H1 (cell line): ENCODE data around the gene DIAPH2. TPM values are rescaled to one million over a fixed set of nuclear protein-coding genes. Genes with fewer than 3 reads are reported as not detected.

Experiments used
- CTCF ChIA-PET: fragments of 300-600 bp; sonication (Branson Sonifier 250); formaldehyde crosslinking; loops from one replicate; lab custom pipeline; 2021; ENCODE audit not compliant: partially characterized antibody; lab: Charles Lee
- POLR2A ChIA-PET: fragments of 300-600 bp; sonication (Branson Sonifier 250); formaldehyde crosslinking; loops from one replicate; lab custom pipeline; 2021; ENCODE audit warnings: inconsistent platforms; ENCODE audit not compliant: partially characterized antibody; lab: Charles Lee
- DNase-seq, 2 experiments: peaks; one replicate each; pipeline versions ENCODE4 v3.0.0 to v3.0.0-alpha.2; 2010 to 2022; ENCODE audit warnings: low spot score in 2 of 2, low read depth in 1 of 2, mixed read lengths in 1 of 2
- FAIRE-seq: peaks from 2 replicates; lab custom pipeline; 2011; peaks lifted over from hg19 to GRCh38; lab: Jason Lieb, UNC
- H2AFZ ChIP-seq: 2 replicates; pipeline ENCODE4 v1.8.1; 2012; ENCODE audit warnings: low read length, inconsistent platforms
- H2AK5ac ChIP-seq: 2 replicates; pipeline ENCODE4 v1.6.1; 2013; ENCODE audit warnings: low read depth, low read length
- H2BK120ac ChIP-seq: replicated peaks from 2 replicates; pipeline ENCODE3; 2013; ENCODE audit warnings: low read depth, low read length, inconsistent platforms
- H2BK12ac ChIP-seq: 2 replicates; pipeline ENCODE4 v1.6.1; 2013; ENCODE audit warnings: low read depth, low read length
- H2BK15ac ChIP-seq: 2 replicates; pipeline ENCODE4 v1.6.1; 2013; ENCODE audit warnings: low read length
- H2BK20ac ChIP-seq: 2 replicates; pipeline ENCODE4 v1.6.1; 2013; ENCODE audit warnings: low read length
- H2BK5ac ChIP-seq: 2 replicates; pipeline ENCODE4 v1.6.1; 2013; ENCODE audit warnings: low read depth, low read length
- H3K14ac ChIP-seq: 2 replicates; pipeline ENCODE4 v1.6.1; 2013; ENCODE audit warnings: inconsistent platforms; ENCODE audit not compliant: insufficient read length
- H3K18ac ChIP-seq: 2 replicates; pipeline ENCODE4 v1.6.1; 2013; ENCODE audit warnings: low read length; ENCODE audit errors: extremely low read depth
- H3K23ac ChIP-seq: 2 replicates; pipeline ENCODE4 v1.6.1; 2013; ENCODE audit warnings: inconsistent platforms; ENCODE audit not compliant: insufficient read length
- H3K23me2 ChIP-seq: 2 replicates; pipeline ENCODE4 v1.6.1; 2013; ENCODE audit warnings: low read depth, low read length
- H3K27ac ChIP-seq: 2 replicates; pipeline ENCODE4 v1.6.1; 2011; ENCODE audit warnings: low read depth, low read length, inconsistent platforms
- H3K27me3 ChIP-seq, 4 experiments: replicated peaks in 1 of 4; 1 replicate in 1 of 4; 2 replicates in 3 of 4; pipeline versions ENCODE4 v1.6.1 to v1.8.1; 2011 to 2013; ENCODE audit warnings: low read length in 3 of 4, mild to moderate bottlenecking in 3 of 4, inconsistent platforms in 2 of 4, mixed read lengths in 2 of 4, moderate library complexity in 1 of 4; ENCODE audit not compliant: control insufficient read depth in 3 of 4, insufficient read depth in 3 of 4; ENCODE audit errors: extremely low read depth in 1 of 4
- H3K36me3 ChIP-seq, 4 experiments: 2 replicates each; pipeline versions ENCODE4 v1.6.1 to v1.8.1; 2011 to 2013; ENCODE audit warnings: mild to moderate bottlenecking in 4 of 4, low read length in 3 of 4, moderate library complexity in 2 of 4, control low read depth in 1 of 4, inconsistent platforms in 1 of 4; ENCODE audit not compliant: insufficient read depth in 4 of 4, control insufficient read depth in 2 of 4
- H3K4ac ChIP-seq: replicated peaks from 2 replicates; pipeline ENCODE3; 2013; ENCODE audit warnings: low read length, low read depth, mixed read lengths, inconsistent platforms; ENCODE audit not compliant: insufficient read length
- H3K4me1 ChIP-seq, 4 experiments: replicated peaks in 1 of 4; 1 replicate in 1 of 4; 2 replicates in 3 of 4; pipeline versions ENCODE4 v1.6.1 to v1.8.1; 2011 to 2013; ENCODE audit warnings: low read length in 3 of 4, inconsistent platforms in 2 of 4, mixed read lengths in 1 of 4; ENCODE audit not compliant: insufficient read depth in 4 of 4, control insufficient read depth in 3 of 4
- H3K4me2 ChIP-seq, 2 experiments: 2 replicates each; pipeline versions ENCODE4 v1.6.1 to v1.8.1; 2011 to 2013; ENCODE audit warnings: low read depth in 2 of 2, low read length in 2 of 2, control low read depth in 1 of 2, inconsistent platforms in 1 of 2, mild to moderate bottlenecking in 1 of 2; ENCODE audit not compliant: insufficient read depth in 1 of 2
- H3K4me3 ChIP-seq, 4 experiments: fragments of 200-600, 300-600 bp in 1 of 4; sonication (generic), shearing (Covaris generic), sonication (Bioruptor Twin) in 1 of 4; 2 replicates each; pipeline versions ENCODE4 v1.5.1 to v1.8.1; 2011 to 2016; ENCODE audit warnings: low read length in 4 of 4, low read depth in 3 of 4, control low read depth in 2 of 4, inconsistent platforms in 2 of 4, mild to moderate bottlenecking in 2 of 4, mixed read lengths in 1 of 4, moderate library complexity in 1 of 4; ENCODE audit not compliant: insufficient read depth in 2 of 4; ENCODE audit errors: extremely low read depth in 1 of 4
- H3K56ac ChIP-seq: replicated peaks from 2 replicates; pipeline ENCODE3; 2013; ENCODE audit warnings: low read depth, mild to moderate bottlenecking, mixed read lengths, low read length, inconsistent platforms; ENCODE audit not compliant: insufficient read length
- H3K79me1 ChIP-seq: 2 replicates; pipeline ENCODE4 v1.6.1; 2013; ENCODE audit warnings: low read depth, low read length, control low read depth
- H3K79me2 ChIP-seq, 2 experiments: 2 replicates each; pipeline versions ENCODE4 v1.6.1 to v1.8.1; 2012 to 2013; ENCODE audit warnings: low read length in 2 of 2, mild to moderate bottlenecking in 2 of 2, inconsistent platforms in 1 of 2; ENCODE audit not compliant: insufficient read depth in 2 of 2, control insufficient read depth in 1 of 2
- H3K9ac ChIP-seq, 4 experiments: replicated peaks in 1 of 4; 1 replicate in 1 of 4; 2 replicates in 3 of 4; pipeline versions ENCODE4 v1.6.1 to v1.8.1; 2011 to 2013; ENCODE audit warnings: low read depth in 3 of 4, low read length in 3 of 4, control low read depth in 2 of 4, mild to moderate bottlenecking in 2 of 4, moderate library complexity in 2 of 4, inconsistent platforms in 1 of 4; ENCODE audit errors: extremely low read depth in 1 of 4
- H3K9me3 ChIP-seq, 2 experiments: 2 replicates each; pipeline versions ENCODE4 v1.6.1 to v1.8.1; 2012 to 2013; ENCODE audit warnings: mild to moderate bottlenecking in 2 of 2, moderate library complexity in 2 of 2, control low read depth in 1 of 2, inconsistent platforms in 1 of 2, low read depth in 1 of 2, low read length in 1 of 2, mixed read lengths in 1 of 2; ENCODE audit not compliant: insufficient read depth in 2 of 2
- H4K20me1 ChIP-seq, 2 experiments: replicated peaks in 1 of 2; 2 replicates each; pipeline versions ENCODE3 to v1.8.1; 2011 to 2013; ENCODE audit warnings: inconsistent platforms in 2 of 2, low read length in 2 of 2, mild to moderate bottlenecking in 1 of 2; ENCODE audit not compliant: insufficient read depth in 2 of 2, control insufficient read depth in 1 of 2
- H4K5ac ChIP-seq: 2 replicates; pipeline ENCODE4 v1.6.1; 2013; ENCODE audit warnings: low read length, low read depth, mixed read lengths, inconsistent platforms; ENCODE audit not compliant: insufficient read length
- H4K8ac ChIP-seq: 2 replicates; pipeline ENCODE4 v1.8.0; 2013; ENCODE audit warnings: mild to moderate bottlenecking, moderate library complexity, low read length, inconsistent platforms; ENCODE audit not compliant: insufficient read depth; ENCODE audit errors: extremely low read depth
- H4K91ac ChIP-seq: replicated peaks from 2 replicates; pipeline ENCODE3; 2013; ENCODE audit warnings: low read length, mixed read lengths, inconsistent platforms; ENCODE audit not compliant: insufficient read length
- ASH2L ChIP-seq: fragments of 200-600, 300-600 bp; sonication (generic); IDR thresholded peaks from one replicate; pipeline ENCODE4 v1.7.1; 2017; ENCODE audit warnings: low read length
- KDM1A ChIP-seq: fragments of 200-600, 300-600 bp; sonication (generic); IDR thresholded peaks from 2 replicates; pipeline ENCODE4 v1.7.1; 2016; ENCODE audit warnings: mild to moderate bottlenecking, low read length, borderline replicate concordance
- RNF2 ChIP-seq: fragments of 200-900, 300-1000 bp; sonication (generic); IDR thresholded peaks from 2 replicates; pipeline ENCODE4 v1.7.1; 2016; ENCODE audit warnings: borderline replicate concordance, low read depth, mild to moderate bottlenecking, antibody characterized with exemption, low read length; ENCODE audit not compliant: poor library complexity, severe bottlenecking; ENCODE audit errors: missing control alignments
- SP2 ChIP-seq: IDR thresholded peaks from 2 replicates; pipeline ENCODE4 v1.6.1; 2012; ENCODE audit warnings: mild to moderate bottlenecking, low read length, inconsistent platforms
- WGBS, 2 experiments: shearing (Covaris generic) in 1 of 2; methylation state at CpG; one replicate each; pipeline versions ENCODE4 v1.1.6 to v1.1.7; 2013 to 2015; ENCODE audit warnings: low lambda C conversion rate in 2 of 2, mixed read lengths in 2 of 2, inconsistent platforms in 1 of 2, low coverage in 1 of 2, missing lambda C conversion rate in 1 of 2; ENCODE audit not compliant: insufficient replicate concordance in 2 of 2, insufficient coverage in 1 of 2, insufficient read length in 1 of 2; ENCODE audit errors: extremely low coverage in 1 of 2, missing lambda C conversion rate in 1 of 2; 5-methylcytosine and 5-hydroxymethylcytosine counted together
- polyA plus RNA-seq, 7 experiments: library from polyadenylated mRNA; depleted of rRNA in 3 of 7; stranded (reverse) in 5 of 7; unstranded in 2 of 7; fragments of >200 nt in 5 of 7; fragments of 200-250 nt in 2 of 7; gene quantifications; 1 replicate in 5 of 7; 2 replicates in 1 of 7; 4 replicates in 1 of 7; pipeline versions ENCODE4 v1.2.1 to v1.2.3, GENCODE V29; 2011 to 2013; ENCODE audit warnings: missing spikeins in 2 of 7, mixed read lengths in 2 of 7
- total RNA-seq: library from RNA; stranded (reverse); fragmentation: NEBNext Ultra II Directional; extraction: Animal tissue kit (Norgen Biotek cat#: 25700); gene quantifications from 2 replicates; pipeline ENCODE4 v1.2.1, GENCODE V29; 2021
- TF ChIP-seq, protein P1 (sequence below), 3 experiments: IDR thresholded peaks; 1 replicate in 2 of 3; 2 replicates in 1 of 3; pipeline versions ENCODE4 v1.5.1 to v1.6.1; 2011; ENCODE audit warnings: low read length in 3 of 3, mild to moderate bottlenecking in 3 of 3, inconsistent platforms in 2 of 3, low read depth in 1 of 3, moderate library complexity in 1 of 3; ENCODE audit not compliant: insufficient read depth in 1 of 3; ENCODE audit errors: control extremely low read depth in 1 of 3

DIAPH2 gene
- total and polyA plus RNA-seq, 2 of the 8 experiments (the other 6 are each of a cell fraction or from before 2014, with no cell fraction given), result 4.4 to 24.3 TPM

DNA sequence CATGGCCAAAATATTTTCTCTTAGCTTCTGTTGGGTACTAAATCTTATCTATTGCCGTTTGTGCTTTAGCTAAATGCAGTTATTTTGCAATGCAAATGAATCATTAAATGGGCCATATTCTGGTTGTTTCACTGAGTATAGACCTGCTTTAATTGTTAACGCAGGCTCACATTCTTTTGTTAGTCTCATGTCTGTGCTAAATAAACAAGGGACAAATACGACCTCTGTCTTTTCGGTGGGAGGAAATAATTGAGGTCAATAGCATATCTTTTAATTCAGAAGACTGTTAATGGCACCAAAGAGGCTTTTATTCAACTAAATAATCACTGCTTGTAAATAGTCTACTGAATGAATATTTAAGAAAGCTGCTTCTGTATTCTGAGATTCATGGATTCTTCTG lies 76.9 kb downstream of the DIAPH2 start:
- Histone ChIP-seq H3K23ac (no peak overlapping the region), H2AFZ (no peak overlapping the region), H3K23me2 (no peaks in the 10 kb centered on the region), H2BK120ac (no peak overlapping the region), H4K91ac (no peak overlapping the region), H3K27me3 (no peaks in the 10 kb centered on the region), H3K4ac (no peak overlapping the region), H4K5ac (no peak overlapping the region), H2BK20ac (no peak overlapping the region), H2AK5ac (no peak overlapping the region), H3K9me3 (no peaks in the 10 kb centered on the region), H3K36me3 (no peaks in the 10 kb centered on the region), H3K18ac (no peak overlapping the region), H2BK15ac (no peak overlapping the region), H3K4me3 (no peak overlapping the region), H2BK5ac (no peak overlapping the region), H2BK12ac (no peak overlapping the region), H3K9ac (no peak overlapping the region), H4K20me1 (no peaks in the 10 kb centered on the region), H3K56ac (no peak overlapping the region), H3K79me1 (no peaks in the 10 kb centered on the region), H3K14ac (no peak overlapping the region), H4K8ac (no peak overlapping the region), H3K4me2 (no peak overlapping the region), H3K79me2 (no peaks in the 10 kb centered on the region), H3K27ac (no peak overlapping the region), H3K4me1 (peaks cover 0 to 4% (median 0%) of the 10 kb centered on the region in 4 experiments; a peak in 1 of 7 replicates)
- WGBS, 2 experiments, result 59% methylated on average over 4 of the region's 4 CpGs; no CpG with 5 or more reads in 1 of the 2 experiments
- POLR2A ChIA-PET, result no interaction called here
- CTCF ChIA-PET, result interaction anchor here (0.6 kb wide), 1 partner anchor 384 kb away, joined by 4 read pairs; no protein-coding TSS in a partner anchor
- DNase-seq (no peak), FAIRE-seq (no peak)
- TF ChIP-seq KDM1A (no peak), RNF2 (no peak), ASH2L (no peak), SP2 (no peak)
- TF ChIP-seq, protein P1, sequence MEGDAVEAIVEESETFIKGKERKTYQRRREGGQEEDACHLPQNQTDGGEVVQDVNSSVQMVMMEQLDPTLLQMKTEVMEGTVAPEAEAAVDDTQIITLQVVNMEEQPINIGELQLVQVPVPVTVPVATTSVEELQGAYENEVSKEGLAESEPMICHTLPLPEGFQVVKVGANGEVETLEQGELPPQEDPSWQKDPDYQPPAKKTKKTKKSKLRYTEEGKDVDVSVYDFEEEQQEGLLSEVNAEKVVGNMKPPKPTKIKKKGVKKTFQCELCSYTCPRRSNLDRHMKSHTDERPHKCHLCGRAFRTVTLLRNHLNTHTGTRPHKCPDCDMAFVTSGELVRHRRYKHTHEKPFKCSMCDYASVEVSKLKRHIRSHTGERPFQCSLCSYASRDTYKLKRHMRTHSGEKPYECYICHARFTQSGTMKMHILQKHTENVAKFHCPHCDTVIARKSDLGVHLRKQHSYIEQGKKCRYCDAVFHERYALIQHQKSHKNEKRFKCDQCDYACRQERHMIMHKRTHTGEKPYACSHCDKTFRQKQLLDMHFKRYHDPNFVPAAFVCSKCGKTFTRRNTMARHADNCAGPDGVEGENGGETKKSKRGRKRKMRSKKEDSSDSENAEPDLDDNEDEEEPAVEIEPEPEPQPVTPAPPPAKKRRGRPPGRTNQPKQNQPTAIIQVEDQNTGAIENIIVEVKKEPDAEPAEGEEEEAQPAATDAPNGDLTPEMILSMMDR (IDR thresholded peaks at IDR 0.05; ENCODE audit: control extremely low read depth in 1 of 3, insufficient read depth in 1 of 3, low read depth in 1 of 3, low read length in 3 of 3), result no peak
